Natural killer cell treated with Interleukin-12 subunit alpha and Interleukin-12 subunit beta and Interleukin-15 and Interleukin-18, amount 100 ng/mL, for 72 hours (primary cell): ENCODE measurements around the gene RARRES1. TPM values are rescaled to one million over a fixed set of nuclear protein-coding genes. Genes with fewer than 3 reads are reported as not detected.

Source experiments
- ATAC-seq, 2 donors: fragments of 150-1000 bp; cut with Tn5 transposase in 1 of 2; sonication (Bioruptor Pico), chemical (Tn5 transposase) in 1 of 2; 2 replicates each; pipeline ENCODE4 v1.10.0; 2021
- DNase-seq: peaks from one replicate; pipeline ENCODE4 v3.0.0; 2022; ENCODE audit warnings: low spot score
- H3K27ac Mint-ChIP-seq, 2 donors: 1 replicate in 1 of 2; 2 replicates in 1 of 2; pipeline ENCODE4 v1.8.0; 2022; ENCODE audit warnings: mixed read lengths in 2 of 2, mild to moderate bottlenecking in 1 of 2, moderate library complexity in 1 of 2
- H3K27me3 Mint-ChIP-seq, 2 donors: 1 replicate in 1 of 2; 2 replicates in 1 of 2; pipeline ENCODE4 v1.8.0; 2022; ENCODE audit warnings: mixed read lengths in 2 of 2
- H3K36me3 Mint-ChIP-seq: one replicate; pipeline ENCODE4 v1.8.0; 2022; ENCODE audit warnings: mixed read lengths
- H3K4me1 Mint-ChIP-seq, 2 donors: 1 replicate in 1 of 2; 2 replicates in 1 of 2; pipeline ENCODE4 v1.8.0; 2022; ENCODE audit warnings: low read depth in 2 of 2, mixed read lengths in 2 of 2, mild to moderate bottlenecking in 1 of 2
- H3K4me3 Mint-ChIP-seq: one replicate; pipeline ENCODE4 v1.8.0; 2022; ENCODE audit warnings: mixed read lengths
- H3K9me3 Mint-ChIP-seq: 2 replicates; pipeline ENCODE4 v1.8.0; 2022; ENCODE audit warnings: mixed read lengths
- total RNA-seq, 2 donors: library from RNA; stranded (reverse); gene quantifications; one replicate each; pipeline ENCODE4 v1.2.3, GENCODE V29; 2022

RARRES1 gene
- total RNA-seq, 2 donors from 2014 or later = not detected

DNA sequence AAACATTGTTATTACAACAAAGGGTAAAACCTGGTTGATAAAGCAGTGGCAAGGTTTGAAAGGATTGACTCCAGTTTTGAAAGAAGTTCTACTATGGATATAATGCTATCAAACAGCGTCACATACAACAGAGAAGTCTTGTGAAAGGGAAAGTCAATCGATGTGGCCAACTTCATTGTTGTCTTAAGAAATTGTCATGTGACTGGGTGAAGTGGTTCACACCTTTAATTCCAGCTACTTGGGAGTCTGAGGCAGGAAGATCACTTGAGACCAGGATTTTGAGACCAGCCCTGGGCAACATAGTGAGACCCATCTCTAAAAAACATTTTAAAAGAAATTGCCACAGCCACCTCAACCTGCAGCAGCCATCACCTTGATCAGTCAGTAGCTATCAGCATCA lies 53.6 kb downstream of the RARRES1 start:
- ATAC-seq = no peak

DNA sequence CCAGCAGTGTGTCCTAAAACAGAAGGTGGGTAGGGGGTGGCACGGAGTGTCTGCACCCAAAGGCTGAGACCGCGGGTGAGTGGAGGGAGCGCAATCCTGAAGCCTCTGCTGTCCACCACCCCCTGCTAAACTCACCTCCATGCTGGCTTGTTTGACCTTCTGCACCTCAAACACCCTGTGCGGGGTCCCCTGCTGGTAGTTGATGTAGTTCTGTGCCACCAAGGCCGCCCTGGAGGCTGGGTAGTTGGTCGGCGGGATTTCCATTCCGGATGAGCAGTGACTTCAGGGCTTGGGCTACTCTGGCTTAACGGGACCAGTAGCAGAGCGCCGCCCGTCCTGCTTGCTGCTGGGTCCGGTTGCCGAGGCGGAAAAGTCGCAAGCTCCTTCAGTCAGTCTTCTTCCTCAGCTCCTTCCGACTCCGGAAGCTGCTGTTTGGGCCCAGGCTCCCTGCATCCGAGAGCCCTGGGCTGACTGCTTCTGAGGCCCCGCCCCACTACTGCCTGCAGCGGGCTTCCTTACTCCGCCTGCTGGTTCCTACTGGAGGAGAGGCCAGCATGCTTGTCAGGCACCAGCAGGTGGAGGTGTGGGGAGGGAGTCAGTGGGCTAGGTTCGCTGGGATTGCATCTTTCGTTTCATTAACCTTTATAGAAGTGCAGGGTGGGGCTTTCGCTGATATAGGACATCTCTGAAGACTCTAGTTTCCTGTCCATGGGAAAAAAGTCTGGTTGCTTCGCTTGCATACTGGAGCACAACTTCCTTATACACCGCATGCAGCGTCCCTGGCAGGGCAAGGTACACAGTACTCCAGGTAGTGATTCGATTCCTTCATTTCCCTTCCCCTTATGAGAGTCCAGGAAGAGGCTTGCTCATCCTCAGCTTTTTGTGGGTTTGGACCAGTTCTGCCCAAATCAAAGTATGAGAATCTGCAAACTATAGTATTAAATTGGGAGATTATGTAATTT lies 59.8 kb downstream of the RARRES1 start, which contains the start of gene LXN:
Gene LXN, minus strand, starts transcription at position 434 of the 962 bp plus-strand sequence. Its CDS starts 170 bp downstream, at position 264.
- H3K27ac Mint-ChIP-seq = peak within 1 kb of the TSS; percentile 71 to 94
- no peaks in the 10 kb centered on the region for H3K9me3 Mint-ChIP-seq
- peak; percentile 99 for ATAC-seq
- DNase-seq = peak; percentile 85
- H3K27me3 Mint-ChIP-seq = no peaks in the 10 kb centered on the region
- peaks cover 16 to 22% of the 10 kb centered on the region in 2 donors for H3K4me1 Mint-ChIP-seq
- H3K4me3 Mint-ChIP-seq = peak within 1 kb of the TSS; percentile 88
- peaks cover 11% of the 10 kb centered on the region for H3K36me3 Mint-ChIP-seq

More for the DNA sequence above, 53.6 kb downstream of the RARRES1 start:
- DNase-seq = no peak
- Mint-ChIP-seq H3K36me3 (peaks cover 10% of the 10 kb centered on the region), H3K4me1 (peaks cover 0 to 2% of the 10 kb centered on the region in 2 donors), H3K4me3 (no peak overlapping the region), H3K27ac (no peak overlapping the region), H3K27me3 (no peaks in the 10 kb centered on the region), H3K9me3 (no peaks in the 10 kb centered on the region)

DNA sequence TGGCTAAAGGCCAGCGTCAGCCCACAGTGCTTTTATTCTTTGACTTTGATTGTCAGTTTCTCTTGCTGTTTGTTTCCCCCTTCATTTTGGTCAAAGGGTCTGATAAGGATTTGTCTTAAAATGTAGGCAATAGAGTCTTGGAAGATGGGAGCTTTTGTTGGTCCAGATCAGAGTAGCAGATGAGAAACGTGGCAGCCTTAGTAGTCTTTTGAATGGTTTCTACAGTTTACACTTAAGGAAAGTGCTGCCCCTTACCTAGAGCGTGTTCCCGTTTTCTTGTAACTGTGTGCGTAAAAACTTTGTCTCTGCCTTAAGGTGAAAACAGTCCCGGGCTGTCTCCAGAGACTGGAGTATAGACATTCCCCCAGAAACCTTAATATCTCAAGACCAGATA lies 60.4 kb downstream of the RARRES1 start:
- ATAC-seq = no peak
- H3K9me3 Mint-ChIP-seq = no peaks in the 10 kb centered on the region
- peak overlapping the region; percentile 71 to 94 for H3K27ac Mint-ChIP-seq
- H3K4me3 Mint-ChIP-seq = peak overlapping the region; percentile 88
- H3K4me1 Mint-ChIP-seq = peaks cover 16 to 22% of the 10 kb centered on the region in 2 donors
- no peaks in the 10 kb centered on the region for H3K27me3 Mint-ChIP-seq
- DNase-seq = no peak
- peaks cover 6% of the 10 kb centered on the region for H3K36me3 Mint-ChIP-seq

DNA sequence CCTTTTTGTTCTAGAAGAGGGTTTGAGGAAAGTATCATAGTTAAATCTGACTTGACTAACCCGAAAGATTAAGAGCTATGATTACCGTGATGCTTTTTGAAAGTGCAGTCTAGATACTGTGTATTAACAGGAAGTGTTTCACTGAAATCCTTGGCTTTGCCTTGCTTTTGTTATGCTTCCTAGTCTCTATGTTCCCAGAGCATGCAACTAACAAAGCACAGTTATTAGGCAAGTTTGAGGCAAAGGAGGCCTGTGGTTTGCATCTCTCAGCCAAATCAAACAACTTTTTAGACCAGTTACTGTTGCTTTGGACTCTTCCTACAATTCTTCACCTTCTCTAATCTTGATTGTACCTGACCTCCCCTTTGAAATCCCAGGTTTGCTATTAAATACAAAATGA lies 63.8 kb downstream of the RARRES1 start:
- DNase-seq = no peak
- Mint-ChIP-seq H3K4me1 (peaks cover 13 to 22% of the 10 kb centered on the region in 2 donors), H3K4me3 (no peak overlapping the region), H3K27ac (no peak overlapping the region), H3K27me3 (no peaks in the 10 kb centered on the region), H3K36me3 (peaks cover 6% of the 10 kb centered on the region), H3K9me3 (no peaks in the 10 kb centered on the region)
- no peak for ATAC-seq

DNA sequence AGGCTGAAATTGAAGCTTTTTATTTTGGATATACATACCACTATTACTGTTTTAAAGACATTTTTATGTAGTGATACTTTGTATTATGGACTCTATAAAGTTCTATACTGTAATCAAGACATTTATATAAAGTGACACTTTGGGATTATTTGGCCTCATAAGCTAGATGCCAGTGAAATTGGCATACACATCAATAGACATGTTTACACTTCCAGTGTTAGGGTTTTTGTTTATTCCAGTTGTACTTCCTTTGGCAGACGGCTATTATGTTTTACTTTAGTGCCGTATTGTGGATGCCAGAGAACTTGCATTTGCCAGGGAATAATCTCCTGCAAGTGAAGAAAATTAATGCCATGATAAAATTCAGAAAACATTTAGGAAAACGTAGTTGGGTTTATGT lies 65.8 kb downstream of the RARRES1 start:
- no peak for DNase-seq
- Mint-ChIP-seq H3K9me3 (no peaks in the 10 kb centered on the region), H3K36me3 (peaks cover 11% of the 10 kb centered on the region), H3K27me3 (no peaks in the 10 kb centered on the region), H3K4me1 (peaks cover 0 to 7% of the 10 kb centered on the region in 2 donors), H3K27ac (no peak overlapping the region), H3K4me3 (no peak overlapping the region)
- ATAC-seq = no peak

DNA sequence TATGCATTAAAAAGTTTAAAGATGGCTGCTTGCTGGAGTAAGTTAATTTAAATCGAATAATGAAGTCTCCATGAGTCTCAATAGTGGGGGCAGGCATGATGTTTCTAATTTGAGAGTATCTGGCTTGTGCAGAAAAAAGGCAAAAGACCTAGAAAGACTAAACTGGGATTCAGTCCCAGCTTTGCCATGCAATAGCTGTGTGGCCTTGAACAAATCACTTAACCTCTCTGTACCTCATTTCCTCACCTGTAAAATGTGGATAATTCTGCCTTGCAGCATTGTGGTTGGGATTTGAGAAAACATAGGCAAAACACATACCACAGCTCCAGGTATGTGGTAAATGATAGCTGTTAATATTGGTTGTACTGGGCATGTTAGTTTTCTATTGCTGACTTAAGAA lies 68.4 kb downstream of the RARRES1 start:
- no peaks in the 10 kb centered on the region for H3K9me3 Mint-ChIP-seq
- DNase-seq = no peak
- no peak overlapping the region for H3K27ac Mint-ChIP-seq
- no peak for ATAC-seq
- no peaks in the 10 kb centered on the region for H3K27me3 Mint-ChIP-seq
- H3K4me3 Mint-ChIP-seq = no peak overlapping the region
- no peaks in the 10 kb centered on the region for H3K4me1 Mint-ChIP-seq
- H3K36me3 Mint-ChIP-seq = peaks cover 9% of the 10 kb centered on the region

DNA sequence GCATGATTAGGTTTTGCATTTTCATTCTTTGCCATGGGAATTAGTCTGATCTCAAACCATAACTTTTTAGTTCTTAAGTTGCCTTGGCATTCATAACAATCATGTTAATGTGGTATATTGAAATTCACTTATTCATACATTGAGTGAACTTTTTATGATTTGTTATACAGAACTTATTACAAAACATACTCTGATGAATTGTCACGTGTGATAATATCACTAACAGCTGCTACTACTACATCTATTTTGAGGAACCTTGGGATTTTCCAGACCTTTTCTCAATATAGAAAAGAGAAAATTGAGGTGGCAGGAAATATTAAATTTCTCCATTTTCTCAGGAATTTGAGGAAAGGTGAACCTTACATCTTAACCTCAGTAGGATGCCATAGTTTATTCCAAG lies 69.0 kb downstream of the RARRES1 start:
- Mint-ChIP-seq H3K36me3 (peaks cover 5% of the 10 kb centered on the region), H3K4me1 (no peaks in the 10 kb centered on the region), H3K4me3 (no peak overlapping the region), H3K9me3 (no peaks in the 10 kb centered on the region), H3K27me3 (no peaks in the 10 kb centered on the region), H3K27ac (no peak overlapping the region)
- ATAC-seq (no peak), DNase-seq (no peak)

DNA sequence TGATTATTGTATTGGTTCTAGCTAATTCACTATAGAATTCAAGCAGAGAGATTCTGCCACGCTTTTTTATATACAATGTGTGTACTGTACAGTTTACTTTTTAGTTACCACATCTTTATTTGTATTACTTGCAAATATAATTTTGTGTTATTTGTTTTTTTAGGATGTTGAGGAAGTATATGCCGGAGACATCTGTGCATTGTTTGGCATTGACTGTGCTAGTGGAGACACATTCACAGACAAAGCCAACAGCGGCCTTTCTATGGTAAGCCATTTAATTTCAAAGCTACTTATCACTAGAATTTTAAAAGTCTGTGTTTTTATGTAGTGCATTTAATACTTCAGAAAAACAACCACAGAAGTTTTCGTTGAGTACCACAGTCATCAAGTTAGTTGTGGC lies 71.5 kb downstream of the RARRES1 start:
- DNase-seq = no peak
- Mint-ChIP-seq H3K4me3 (no peak overlapping the region), H3K27me3 (no peaks in the 10 kb centered on the region), H3K9me3 (no peaks in the 10 kb centered on the region), H3K4me1 (no peaks in the 10 kb centered on the region), H3K36me3 (peaks cover 9% of the 10 kb centered on the region), H3K27ac (no peak overlapping the region)
- no peak for ATAC-seq

DNA sequence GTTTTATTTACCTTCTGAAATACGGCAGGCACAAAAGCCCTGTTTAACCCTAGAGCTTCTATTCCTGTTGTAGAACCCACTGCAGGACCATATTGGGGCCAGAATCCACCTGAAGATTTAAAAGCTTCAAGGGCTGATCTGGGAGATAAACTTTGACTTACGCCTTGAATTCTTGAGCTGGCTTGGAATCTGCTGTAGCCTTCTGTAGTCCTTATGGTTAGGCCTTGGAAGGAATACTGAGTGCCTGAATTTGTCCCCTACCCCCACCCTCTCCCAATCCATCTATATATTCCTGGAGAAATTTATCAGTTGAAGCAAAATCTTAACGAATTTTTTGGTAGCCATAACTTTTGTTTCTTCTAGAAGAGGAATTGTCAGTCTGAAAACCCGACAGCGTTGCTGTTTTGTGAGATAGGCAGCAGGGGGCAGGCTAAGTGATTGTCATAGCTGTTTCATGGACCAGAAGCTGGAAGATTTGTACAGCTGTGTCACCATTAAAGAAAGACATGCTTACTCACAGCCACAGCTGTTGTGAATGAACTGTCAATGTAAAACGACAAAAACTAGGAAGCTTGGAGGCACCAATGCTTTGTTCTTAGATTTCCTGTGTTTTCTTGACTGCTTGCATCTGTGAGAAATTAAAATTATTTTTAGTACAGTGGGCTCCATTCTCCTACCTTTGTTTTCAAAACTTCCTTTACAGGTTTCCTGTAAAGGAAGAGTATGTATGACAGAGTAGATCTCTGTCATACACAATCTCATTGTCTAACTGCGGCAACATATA lies 72.6 kb downstream of the RARRES1 start:
- Mint-ChIP-seq H3K4me1 (no peaks in the 10 kb centered on the region), H3K9me3 (no peaks in the 10 kb centered on the region), H3K36me3 (peaks cover 9% of the 10 kb centered on the region), H3K27me3 (no peaks in the 10 kb centered on the region), H3K4me3 (no peak overlapping the region), H3K27ac (no peak overlapping the region)
- DNase-seq (no peak), ATAC-seq (peak in 1 of 2 donors; percentile 68)

DNA sequence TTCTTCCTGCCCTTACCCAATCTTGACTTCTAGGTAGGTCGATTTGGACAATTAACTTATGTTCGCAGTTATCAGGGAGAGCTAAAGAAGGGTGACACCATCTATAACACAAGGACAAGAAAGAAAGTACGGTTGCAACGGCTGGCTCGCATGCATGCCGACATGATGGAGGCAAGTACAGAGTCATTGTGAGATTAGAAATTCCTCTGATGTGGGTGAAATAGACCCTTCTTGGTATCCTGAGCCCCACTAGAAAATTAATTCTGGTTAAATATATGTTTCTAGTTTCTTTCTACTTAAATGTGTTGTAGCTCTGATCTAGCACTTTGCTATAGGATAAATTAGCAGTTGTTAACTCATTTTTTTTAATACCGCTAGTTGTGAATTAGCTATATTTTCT lies 73.4 kb downstream of the RARRES1 start:
- no peaks in the 10 kb centered on the region for H3K4me1 Mint-ChIP-seq
- DNase-seq = no peak
- H3K4me3 Mint-ChIP-seq = no peak overlapping the region
- no peak overlapping the region for H3K27ac Mint-ChIP-seq
- no peak for ATAC-seq
- no peaks in the 10 kb centered on the region for H3K27me3 Mint-ChIP-seq
- H3K9me3 Mint-ChIP-seq = no peaks in the 10 kb centered on the region
- H3K36me3 Mint-ChIP-seq = peaks cover 9% of the 10 kb centered on the region

DNA sequence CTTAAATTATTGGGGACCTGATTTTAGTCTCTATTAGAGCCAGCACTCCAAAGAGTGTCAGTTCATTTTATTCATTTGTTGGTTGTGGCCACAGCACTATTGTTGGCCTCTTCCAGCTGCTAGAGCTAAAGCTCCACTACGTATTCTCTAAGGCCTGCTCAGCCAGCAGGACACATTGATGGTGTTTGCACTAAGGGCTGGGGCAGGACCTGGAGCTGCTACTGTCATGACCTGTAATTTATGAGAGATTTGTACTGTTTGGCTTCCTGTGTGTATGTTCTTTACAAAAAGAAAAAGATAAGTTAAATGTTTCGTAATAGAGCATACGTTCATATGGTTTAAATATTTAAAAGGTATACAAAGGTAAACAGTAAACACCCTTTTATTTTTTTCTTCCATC lies 79.8 kb downstream of the RARRES1 start:
- DNase-seq = no peak
- peaks cover 0 to 9% of the 10 kb centered on the region in 2 donors for H3K4me1 Mint-ChIP-seq
- H3K27ac Mint-ChIP-seq = no peak overlapping the region
- no peak for ATAC-seq
- H3K9me3 Mint-ChIP-seq = no peaks in the 10 kb centered on the region
- peaks cover 16% of the 10 kb centered on the region for H3K36me3 Mint-ChIP-seq
- no peak overlapping the region for H3K4me3 Mint-ChIP-seq
- H3K27me3 Mint-ChIP-seq = no peaks in the 10 kb centered on the region

DNA sequence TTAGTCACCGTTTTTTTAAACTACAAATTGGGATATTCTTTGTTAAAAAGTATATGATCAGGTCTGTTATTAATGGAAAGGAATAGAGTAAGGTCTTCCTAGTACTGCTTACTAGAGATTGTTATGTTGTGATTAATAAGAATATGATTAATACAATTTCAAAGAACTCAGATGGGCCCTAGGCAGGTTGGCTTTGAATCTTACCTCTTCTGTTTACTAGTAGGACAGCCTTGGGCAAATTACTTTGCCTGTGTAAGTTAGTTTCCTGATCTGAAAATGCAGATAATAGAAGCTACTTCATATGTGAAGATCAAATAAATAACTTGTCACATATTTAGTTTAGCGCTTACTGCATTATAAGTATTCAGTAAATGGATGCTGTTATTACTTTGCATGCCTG lies 81.1 kb downstream of the RARRES1 start:
- DNase-seq (no peak), ATAC-seq (no peak)
- H3K27ac Mint-ChIP-seq = no peak overlapping the region
- H3K9me3 Mint-ChIP-seq = no peaks in the 10 kb centered on the region
- peaks cover 20% of the 10 kb centered on the region for H3K36me3 Mint-ChIP-seq
- H3K27me3 Mint-ChIP-seq = no peaks in the 10 kb centered on the region
- H3K4me3 Mint-ChIP-seq = no peak overlapping the region
- H3K4me1 Mint-ChIP-seq = peaks cover 6 to 13% of the 10 kb centered on the region in 2 donors

DNA sequence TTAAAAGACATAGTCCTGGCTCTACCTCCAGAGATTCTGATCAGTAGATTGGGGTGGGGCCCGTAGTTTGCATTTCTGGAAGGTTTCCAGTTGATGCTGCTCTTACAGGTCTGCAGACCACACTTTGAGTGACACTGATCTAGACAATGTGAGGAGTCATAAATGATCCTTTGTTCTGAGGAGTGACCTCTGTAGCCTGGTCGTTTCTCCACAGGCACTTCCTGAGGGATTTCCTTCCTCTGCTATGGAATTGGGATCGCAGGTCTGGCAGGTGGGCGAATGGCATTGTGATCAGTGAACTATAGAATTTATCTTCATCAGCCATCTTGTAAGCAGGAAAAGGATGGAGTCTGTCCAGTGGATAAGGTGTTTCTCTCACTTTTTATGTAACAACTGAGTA lies 82.5 kb downstream of the RARRES1 start:
- no peak overlapping the region for H3K4me3 Mint-ChIP-seq
- no peak for DNase-seq
- no peak overlapping the region for H3K27ac Mint-ChIP-seq
- no peak for ATAC-seq
- peaks cover 24% of the 10 kb centered on the region for H3K36me3 Mint-ChIP-seq
- H3K4me1 Mint-ChIP-seq = peaks cover 17 to 23% of the 10 kb centered on the region in 2 donors
- no peaks in the 10 kb centered on the region for H3K9me3 Mint-ChIP-seq
- no peaks in the 10 kb centered on the region for H3K27me3 Mint-ChIP-seq
